RPMI8226 (cell line): ENCODE results near the gene RFC1.
"Not testable (repeated sequence)": the region's sequence is repeated elsewhere in the genome, so short reads cannot be mapped to it uniquely, and the experiment has no call there.

Source experiments
- DNase-seq: peaks from one replicate; pipeline ENCODE4 v3.0.0-alpha.2; 2015

Gene RFC1

GRCh38 chr4:39365830-39366771 is at the start of gene RFC1:
RFC1 (minus strand) TSS chr4:39366362; CDS start chr4:39366241, 121 bp downstream.
- peak; percentile 94 for DNase-seq

GRCh38 chr4:39415678-39416283 is 49.6 kb upstream of the RFC1 start:
- no peak for DNase-seq

- DNase-seq, result not testable (repeated sequence)
Measured at GRCh38 chr4:39411561-39411960, 45.4 kb upstream of the RFC1 start.

GRCh38 chr4:39410415-39410814 is 44.3 kb upstream of the RFC1 start:
- DNase-seq, result no peak

- DNase-seq, result no peak
Measured at GRCh38 chr4:39407584-39407885, 41.4 kb upstream of the RFC1 start.

- DNase-seq, result no peak
Measured at GRCh38 chr4:39406763-39407583, 40.8 kb upstream of the RFC1 start, which contains the start of gene KLB. KLB (plus strand) TSS chr4:39406930; CDS start chr4:39406950, 20 bp downstream.

- DNase-seq, result not testable (repeated sequence)
Measured at GRCh38 chr4:39401640-39402039, 35.5 kb upstream of the RFC1 start.

- DNase-seq, result peak; percentile 54
Measured at GRCh38 chr4:39394706-39395105, 28.5 kb upstream of the RFC1 start.

GRCh38 chr4:39390603-39391002 is 24.4 kb upstream of the RFC1 start:
- no peak for DNase-seq

GRCh38 chr4:39384563-39384962 is 18.4 kb upstream of the RFC1 start:
- no peak for DNase-seq

GRCh38 chr4:39383690-39384089 is 17.5 kb upstream of the RFC1 start:
- no peak for DNase-seq

- no peak for DNase-seq
Measured at GRCh38 chr4:39375478-39375877, 9.3 kb upstream of the RFC1 start.

- DNase-seq, result not testable (repeated sequence)
Measured at GRCh38 chr4:39371209-39371608, 5.0 kb upstream of the RFC1 start.

- no peak for DNase-seq
Measured at GRCh38 chr4:39369301-39369700, 3.1 kb upstream of the RFC1 start.

GRCh38 chr4:39367166-39367565 is 1.0 kb upstream of the RFC1 start:
- DNase-seq, result no peak

GRCh38 chr4:39365360-39365759 is 802 bp downstream of the RFC1 start:
- DNase-seq, result no peak

- no peak for DNase-seq
Measured at GRCh38 chr4:39363773-39364393, 2.3 kb downstream of the RFC1 start.

GRCh38 chr4:39362827-39363226 is 3.3 kb downstream of the RFC1 start:
- DNase-seq, result no peak

- DNase-seq, result not testable (repeated sequence)
Measured at GRCh38 chr4:39360611-39361010, 5.6 kb downstream of the RFC1 start.

- peak; percentile 12 for DNase-seq
Measured at GRCh38 chr4:39357002-39357401, 9.2 kb downstream of the RFC1 start.

- DNase-seq, result no peak
Measured at GRCh38 chr4:39354254-39354552, 12.0 kb downstream of the RFC1 start.

- peak; percentile 19 for DNase-seq
Measured at GRCh38 chr4:39353478-39354253, 12.5 kb downstream of the RFC1 start.
